Measurements from ENCODE around the gene FPR1.

The FPR1 gene

GRCh38 chr19:51713319-51714285 lies 38.1 kb downstream of the FPR1 start:
- Histone ChIP-seq H3K4me1 (ENCODE audit: control insufficient read depth, insufficient read depth, low read length) (no peaks in the 10 kb centered on the region), H3K4me3 (ENCODE audit: low read length) (no peak overlapping the region), H3K9ac (ENCODE audit: low read length) (no peak overlapping the region), H3K36me3 (ENCODE audit: control insufficient read depth, insufficient read depth, low read length, severe bottlenecking) (no peaks in the 10 kb centered on the region), H3K9me3 (ENCODE audit: control insufficient read depth, low read length) (no peaks in the 10 kb centered on the region), H3K27me3 (replicated peaks; ENCODE audit: control insufficient read depth, insufficient read depth, low read length) (no peaks in the 10 kb centered on the region)
- DNase-seq (ENCODE audit: low read depth): no peak

- Histone ChIP-seq H3K9ac (ENCODE audit: low read length) (no peak overlapping the region), H3K27me3 (replicated peaks; ENCODE audit: control insufficient read depth, insufficient read depth, low read length) (no peaks in the 10 kb centered on the region), H3K4me3 (ENCODE audit: low read length) (no peak overlapping the region), H3K9me3 (ENCODE audit: control insufficient read depth, low read length) (no peaks in the 10 kb centered on the region), H3K4me1 (ENCODE audit: control insufficient read depth, insufficient read depth, low read length) (no peaks in the 10 kb centered on the region), H3K36me3 (ENCODE audit: control insufficient read depth, insufficient read depth, low read length, severe bottlenecking) (peaks cover 2% of the 10 kb centered on the region)
- peak; percentile 12 for DNase-seq (ENCODE audit: low read depth)
These were observed 39.1 kb downstream of the FPR1 start for GRCh38 chr19:51712461-51713081.

GRCh38 chr19:51711702-51712101 lies 40.0 kb downstream of the FPR1 start:
- peaks cover 11% of the 10 kb centered on the region for H3K36me3 ChIP-seq (ENCODE audit: control insufficient read depth, insufficient read depth, low read length, severe bottlenecking)
- no peaks in the 10 kb centered on the region for H3K27me3 ChIP-seq (replicated peaks; ENCODE audit: control insufficient read depth, insufficient read depth, low read length)
- no peak overlapping the region for H3K4me3 ChIP-seq (ENCODE audit: low read length)
- no peaks in the 10 kb centered on the region for H3K4me1 ChIP-seq (ENCODE audit: control insufficient read depth, insufficient read depth, low read length)
- no peak overlapping the region for H3K9ac ChIP-seq (ENCODE audit: low read length)
- DNase-seq (ENCODE audit: low read depth): no peak
- H3K9me3 ChIP-seq (ENCODE audit: control insufficient read depth, low read length): no peaks in the 10 kb centered on the region

- no peak for DNase-seq (ENCODE audit: low read depth)
- H3K9me3 ChIP-seq (ENCODE audit: control insufficient read depth, low read length): no peaks in the 10 kb centered on the region
- peaks cover 24% of the 10 kb centered on the region for H3K36me3 ChIP-seq (ENCODE audit: control insufficient read depth, insufficient read depth, low read length, severe bottlenecking)
- H3K9ac ChIP-seq (ENCODE audit: low read length): no peak overlapping the region
- H3K27me3 ChIP-seq (replicated peaks; ENCODE audit: control insufficient read depth, insufficient read depth, low read length): no peaks in the 10 kb centered on the region
- peaks cover 9% of the 10 kb centered on the region for H3K4me1 ChIP-seq (ENCODE audit: control insufficient read depth, insufficient read depth, low read length)
- no peak overlapping the region for H3K4me3 ChIP-seq (ENCODE audit: low read length)
These were observed 41.5 kb downstream of the FPR1 start for GRCh38 chr19:51710163-51710562.

GRCh38 chr19:51709575-51709974 lies 42.1 kb downstream of the FPR1 start:
- Histone ChIP-seq H3K4me3 (ENCODE audit: low read length) (no peak overlapping the region), H3K4me1 (ENCODE audit: control insufficient read depth, insufficient read depth, low read length) (peaks cover 13% of the 10 kb centered on the region), H3K9me3 (ENCODE audit: control insufficient read depth, low read length) (no peaks in the 10 kb centered on the region), H3K36me3 (ENCODE audit: control insufficient read depth, insufficient read depth, low read length, severe bottlenecking) (peaks cover 26% of the 10 kb centered on the region), H3K27me3 (replicated peaks; ENCODE audit: control insufficient read depth, insufficient read depth, low read length) (no peaks in the 10 kb centered on the region), H3K9ac (ENCODE audit: low read length) (no peak overlapping the region)
- DNase-seq (ENCODE audit: low read depth): no peak

GRCh38 chr19:51708811-51709210 lies 42.9 kb downstream of the FPR1 start:
- no peak overlapping the region for H3K9ac ChIP-seq (ENCODE audit: low read length)

GRCh38 chr19:51706885-51707284 lies 44.8 kb downstream of the FPR1 start:
- H3K4me1 ChIP-seq (ENCODE audit: control insufficient read depth, insufficient read depth, low read length): peaks cover 23% of the 10 kb centered on the region
- no peak for DNase-seq (ENCODE audit: low read depth)
- no peaks in the 10 kb centered on the region for H3K27me3 ChIP-seq (replicated peaks; ENCODE audit: control insufficient read depth, insufficient read depth, low read length)
- H3K4me3 ChIP-seq (ENCODE audit: low read length): no peak overlapping the region
- H3K9ac ChIP-seq (ENCODE audit: low read length): no peak overlapping the region
- H3K9me3 ChIP-seq (ENCODE audit: control insufficient read depth, low read length): no peaks in the 10 kb centered on the region
- peaks cover 27% of the 10 kb centered on the region for H3K36me3 ChIP-seq (ENCODE audit: control insufficient read depth, insufficient read depth, low read length, severe bottlenecking)

More at GRCh38 chr19:51708811-51709210, 42.9 kb downstream of the FPR1 start:
- Histone ChIP-seq H3K27me3 (replicated peaks; ENCODE audit: control insufficient read depth, insufficient read depth, low read length) (no peaks in the 10 kb centered on the region), H3K36me3 (ENCODE audit: control insufficient read depth, insufficient read depth, low read length, severe bottlenecking) (peaks cover 26% of the 10 kb centered on the region), H3K4me3 (ENCODE audit: low read length) (no peak overlapping the region), H3K9me3 (ENCODE audit: control insufficient read depth, low read length) (no peaks in the 10 kb centered on the region), H3K4me1 (ENCODE audit: control insufficient read depth, insufficient read depth, low read length) (peaks cover 13% of the 10 kb centered on the region)
- no peak for DNase-seq (ENCODE audit: low read depth)

- Histone ChIP-seq H3K9ac (ENCODE audit: low read length) (no peak overlapping the region), H3K4me3 (ENCODE audit: low read length) (no peak overlapping the region), H3K36me3 (ENCODE audit: control insufficient read depth, insufficient read depth, low read length, severe bottlenecking) (peaks cover 32% of the 10 kb centered on the region)
These were observed 45.4 kb downstream of the FPR1 start for GRCh38 chr19:51706296-51706695.

GRCh38 chr19:51704626-51705025 lies 47.1 kb downstream of the FPR1 start:
- H3K27me3 ChIP-seq (replicated peaks; ENCODE audit: control insufficient read depth, insufficient read depth, low read length): no peaks in the 10 kb centered on the region
- no peak for DNase-seq (ENCODE audit: low read depth)
- peak overlapping the region; percentile 100 for H3K9ac ChIP-seq (ENCODE audit: low read length)
- H3K36me3 ChIP-seq (ENCODE audit: control insufficient read depth, insufficient read depth, low read length, severe bottlenecking): peaks cover 44% of the 10 kb centered on the region
- peak overlapping the region; percentile 96 for H3K4me3 ChIP-seq (ENCODE audit: low read length)
- H3K4me1 ChIP-seq (ENCODE audit: control insufficient read depth, insufficient read depth, low read length): peaks cover 23% of the 10 kb centered on the region
- no peaks in the 10 kb centered on the region for H3K9me3 ChIP-seq (ENCODE audit: control insufficient read depth, low read length)

More at GRCh38 chr19:51706296-51706695, 45.4 kb downstream of the FPR1 start:
- Histone ChIP-seq H3K9me3 (ENCODE audit: control insufficient read depth, low read length) (no peaks in the 10 kb centered on the region), H3K27me3 (replicated peaks; ENCODE audit: control insufficient read depth, insufficient read depth, low read length) (no peaks in the 10 kb centered on the region), H3K4me1 (ENCODE audit: control insufficient read depth, insufficient read depth, low read length) (peaks cover 23% of the 10 kb centered on the region)
- no peak for DNase-seq (ENCODE audit: low read depth)

GRCh38 chr19:51703575-51704515 lies 47.8 kb downstream of the FPR1 start:
- H3K27me3 ChIP-seq (replicated peaks; ENCODE audit: control insufficient read depth, insufficient read depth, low read length): no peaks in the 10 kb centered on the region
- H3K9me3 ChIP-seq (ENCODE audit: control insufficient read depth, low read length): no peaks in the 10 kb centered on the region
- peak overlapping the region; percentile 100 for H3K9ac ChIP-seq (ENCODE audit: low read length)
- peak overlapping the region; percentile 96 for H3K4me3 ChIP-seq (ENCODE audit: low read length)
- peak; percentile 98 for DNase-seq (ENCODE audit: low read depth)
- H3K4me1 ChIP-seq (ENCODE audit: control insufficient read depth, insufficient read depth, low read length): peaks cover 23% of the 10 kb centered on the region
- peaks cover 52% of the 10 kb centered on the region for H3K36me3 ChIP-seq (ENCODE audit: control insufficient read depth, insufficient read depth, low read length, severe bottlenecking)
